Measurements from ENCODE around the gene MDP1.

DNA sequence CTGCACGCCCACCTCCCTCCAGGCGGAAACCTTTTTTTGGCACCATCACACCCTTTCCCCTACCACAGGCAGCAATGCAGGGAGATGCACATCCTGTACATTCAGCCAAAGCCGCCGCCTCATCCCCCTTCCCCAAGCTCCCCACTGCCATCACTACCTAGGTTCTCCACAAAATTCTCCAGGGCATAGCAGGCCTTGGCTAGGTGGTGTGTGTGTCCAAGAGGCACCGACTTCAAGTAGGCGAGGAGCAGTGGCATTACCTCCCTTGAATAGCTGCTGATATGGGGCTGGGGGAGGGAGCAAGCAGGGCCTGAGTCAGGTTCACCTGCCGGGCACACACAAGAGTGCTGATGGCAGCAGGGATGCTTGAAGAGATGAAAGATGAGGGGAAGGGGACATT, 30.8 kb downstream of the MDP1 start:
- TF ChIP-seq, protein P1, sequence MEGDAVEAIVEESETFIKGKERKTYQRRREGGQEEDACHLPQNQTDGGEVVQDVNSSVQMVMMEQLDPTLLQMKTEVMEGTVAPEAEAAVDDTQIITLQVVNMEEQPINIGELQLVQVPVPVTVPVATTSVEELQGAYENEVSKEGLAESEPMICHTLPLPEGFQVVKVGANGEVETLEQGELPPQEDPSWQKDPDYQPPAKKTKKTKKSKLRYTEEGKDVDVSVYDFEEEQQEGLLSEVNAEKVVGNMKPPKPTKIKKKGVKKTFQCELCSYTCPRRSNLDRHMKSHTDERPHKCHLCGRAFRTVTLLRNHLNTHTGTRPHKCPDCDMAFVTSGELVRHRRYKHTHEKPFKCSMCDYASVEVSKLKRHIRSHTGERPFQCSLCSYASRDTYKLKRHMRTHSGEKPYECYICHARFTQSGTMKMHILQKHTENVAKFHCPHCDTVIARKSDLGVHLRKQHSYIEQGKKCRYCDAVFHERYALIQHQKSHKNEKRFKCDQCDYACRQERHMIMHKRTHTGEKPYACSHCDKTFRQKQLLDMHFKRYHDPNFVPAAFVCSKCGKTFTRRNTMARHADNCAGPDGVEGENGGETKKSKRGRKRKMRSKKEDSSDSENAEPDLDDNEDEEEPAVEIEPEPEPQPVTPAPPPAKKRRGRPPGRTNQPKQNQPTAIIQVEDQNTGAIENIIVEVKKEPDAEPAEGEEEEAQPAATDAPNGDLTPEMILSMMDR (IDR thresholded peaks at IDR 0.05; ENCODE audit: low read length), result no peak
- TF ChIP-seq EZH2 (IDR thresholded peaks at IDR 0.05; ENCODE audit: borderline replicate concordance, low read length), result no peak
